CD4-positive, alpha-beta T cell treated with Interleukin-17A for 4 hours (primary cell): ENCODE data around the gene CABLES1.
"Not testable (repeated sequence)": the region's sequence is repeated elsewhere in the genome, so short reads cannot be mapped to it uniquely, and the experiment has no call there.

Experiments
- DNase-seq: peaks from one replicate; pipeline ENCODE4 v3.0.0-alpha.2; 2020; ENCODE audit warnings: mixed read lengths

The CABLES1 gene

DNA sequence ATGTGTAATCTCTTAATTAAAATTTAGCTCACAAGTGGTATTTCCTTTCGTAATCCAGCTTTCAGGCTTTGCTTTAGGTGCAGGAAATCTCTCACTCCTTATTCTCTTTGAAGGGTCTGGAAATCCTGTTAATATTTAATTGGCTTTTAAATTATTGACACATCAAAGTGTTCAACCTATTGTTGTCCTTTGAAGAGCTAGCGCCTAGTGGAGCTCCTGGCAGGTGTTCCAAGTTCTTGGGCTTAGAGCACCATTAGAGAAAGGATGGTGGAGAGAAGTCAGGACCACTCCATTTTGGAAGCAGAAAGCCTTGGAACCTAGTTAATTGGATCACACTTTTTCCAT, 92.4 kb downstream of the CABLES1 start:
- no peak for DNase-seq

GRCh38 chr18:23228102-23229061, 93.1 kb downstream of the CABLES1 start:
- DNase-seq: no peak

DNA sequence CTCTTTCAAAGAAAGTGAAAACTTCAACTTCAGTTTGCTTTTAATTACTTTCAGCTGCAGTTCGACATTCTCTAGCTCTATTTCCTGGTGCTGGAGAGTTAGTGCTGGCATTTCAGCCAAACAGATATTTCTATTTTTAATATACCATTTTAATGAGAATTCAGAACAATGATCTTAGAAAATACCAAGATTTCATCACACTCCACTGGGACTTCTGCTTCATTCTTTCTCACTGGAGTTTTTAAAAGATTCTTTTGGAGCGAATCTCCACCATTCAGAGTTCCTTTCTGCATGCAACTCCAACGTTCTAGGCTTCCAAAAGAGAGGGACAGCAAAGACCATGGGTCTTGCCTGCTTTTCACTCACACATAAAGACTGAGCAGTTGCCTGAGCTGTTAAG, 94.2 kb downstream of the CABLES1 start:
- DNase-seq: no peak

DNA sequence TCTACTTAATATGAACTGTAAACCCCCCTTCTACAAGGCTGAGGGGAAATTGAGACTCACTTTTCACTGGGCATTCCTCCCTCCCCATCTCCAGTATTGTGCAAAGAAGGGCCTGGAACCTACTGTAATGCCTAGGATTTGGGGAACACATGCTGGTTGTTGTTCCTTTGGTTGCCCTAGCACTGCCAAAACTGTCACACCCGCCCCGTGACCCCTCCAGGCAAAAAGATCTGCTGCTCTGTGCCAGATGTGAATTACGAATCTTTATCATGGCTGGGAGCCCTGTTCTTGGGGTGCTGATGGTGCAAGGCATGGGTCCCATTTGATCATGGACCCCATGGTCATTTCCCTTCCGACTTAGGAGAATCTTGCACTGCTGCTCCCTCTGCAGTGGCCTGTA, 95.4 kb downstream of the CABLES1 start:
- DNase-seq: no peak

GRCh38 chr18:23231340-23232021, 96.2 kb downstream of the CABLES1 start:
- peak; percentile 60 for DNase-seq

GRCh38 chr18:23232331-23232730, 97.0 kb downstream of the CABLES1 start:
- no peak for DNase-seq

DNA sequence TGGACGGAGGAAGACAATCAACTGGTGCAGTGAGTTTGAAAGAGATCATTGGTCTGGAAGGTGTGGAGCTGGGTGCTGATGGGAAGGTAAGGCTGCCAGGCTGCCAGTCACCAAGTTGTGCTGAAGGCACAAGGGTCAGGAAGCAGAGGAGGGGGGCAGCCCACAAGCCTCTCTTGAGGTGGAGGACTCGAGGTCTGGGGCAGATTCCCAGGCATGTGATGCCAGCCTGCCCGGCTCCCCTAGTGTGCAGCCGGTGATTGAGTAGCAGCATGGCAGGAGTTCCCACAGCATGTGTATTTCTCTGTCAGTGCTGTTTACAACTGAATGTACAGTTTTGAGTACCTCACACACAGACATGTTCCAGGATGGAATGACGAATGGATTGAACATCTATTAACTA, 99.3 kb downstream of the CABLES1 start:
- DNase-seq: no peak

DNA sequence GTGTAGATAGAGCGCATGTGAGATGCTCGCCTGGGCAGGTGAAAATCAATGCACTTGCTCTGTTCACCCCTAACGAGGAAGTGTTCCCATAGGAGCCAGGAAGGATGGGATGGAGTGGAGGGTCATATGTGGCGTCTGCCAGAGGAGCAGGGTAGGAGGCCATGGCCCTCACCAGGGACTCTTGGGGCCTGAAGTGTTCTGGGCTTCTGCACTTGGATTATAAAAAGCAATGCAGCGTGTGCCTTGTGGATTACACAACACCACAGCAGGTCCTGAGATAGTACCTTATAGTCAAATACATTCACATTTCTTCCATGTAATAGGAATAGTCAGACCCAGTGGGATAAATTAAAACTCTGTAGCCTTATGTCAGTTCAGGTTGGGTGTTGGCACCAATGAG, 100.1 kb downstream of the CABLES1 start:
- no peak for DNase-seq

- DNase-seq: no peak
These were observed 100.6 kb downstream of the CABLES1 start for GRCh38 chr18:23235860-23236259.

DNA sequence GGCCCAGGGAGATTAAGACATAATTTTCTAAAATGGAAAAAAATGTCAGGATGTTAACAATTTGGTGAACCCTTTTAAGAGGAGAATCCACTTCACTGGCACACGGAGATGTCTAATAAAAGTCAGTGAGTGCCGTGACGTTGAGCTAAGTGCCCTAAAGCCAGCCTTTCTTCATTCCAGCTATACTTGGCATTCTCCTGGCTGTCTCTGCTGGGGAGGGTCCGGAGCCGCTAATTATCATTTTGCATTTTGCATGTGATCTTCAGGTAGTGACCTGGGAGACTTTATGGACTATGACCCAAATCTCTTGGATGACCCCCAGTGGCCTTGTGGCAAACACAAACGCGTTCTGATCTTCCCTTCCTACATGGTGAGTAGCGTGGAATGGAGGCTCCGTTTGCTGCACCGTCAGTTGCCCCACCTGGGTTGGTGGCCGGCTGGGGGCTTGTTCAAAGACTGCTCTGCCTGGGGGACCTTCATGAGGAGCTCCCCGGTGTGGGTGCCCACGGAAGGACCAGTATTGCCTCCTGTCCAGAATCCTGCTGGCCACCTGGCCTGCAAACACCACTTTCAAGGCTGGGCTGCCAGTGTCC, 101.7 kb downstream of the CABLES1 start:
- no peak for DNase-seq

GRCh38 chr18:23237524-23238151, 102.4 kb downstream of the CABLES1 start:
- DNase-seq: peak; percentile 55

GRCh38 chr18:23238152-23238531, 102.9 kb downstream of the CABLES1 start:
- peak; percentile 13 for DNase-seq

- no peak for DNase-seq
These were observed 103.5 kb downstream of the CABLES1 start for GRCh38 chr18:23238651-23239349.

DNA sequence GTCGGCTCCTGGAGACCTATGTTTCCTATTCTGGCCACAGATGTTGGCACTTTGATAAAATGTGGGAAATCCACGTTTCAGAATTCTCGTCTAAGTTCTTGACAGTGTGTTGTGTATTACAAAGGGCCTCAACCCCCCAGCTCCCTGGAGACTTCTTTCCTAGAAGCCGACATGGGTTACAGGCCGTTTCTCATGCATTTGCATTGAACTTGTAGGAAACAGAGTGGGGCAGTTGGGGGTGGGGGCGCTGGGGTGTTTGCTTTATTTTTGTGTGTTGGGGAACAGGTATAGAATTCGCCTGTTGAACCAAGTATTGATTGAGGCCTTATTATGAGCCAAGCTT, 104.0 kb downstream of the CABLES1 start:
- DNase-seq: no peak

- no peak for DNase-seq
These were observed 104.8 kb downstream of the CABLES1 start for GRCh38 chr18:23239885-23240608.

DNA sequence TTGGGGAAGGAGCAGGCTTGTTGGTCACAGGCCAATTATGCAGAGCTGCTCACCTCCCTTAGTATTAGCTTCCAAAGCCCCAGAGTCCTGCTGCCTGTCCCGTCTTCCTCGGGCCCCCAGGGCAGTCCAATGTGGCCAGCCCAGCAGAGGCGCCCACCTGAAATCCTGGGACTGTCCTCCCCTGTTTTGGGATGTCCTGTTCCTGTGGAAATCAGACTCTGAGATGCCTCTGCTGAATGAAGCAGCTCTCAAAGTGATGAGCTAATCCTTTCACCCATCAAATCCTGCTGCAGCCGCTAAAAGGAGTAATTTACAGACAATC, 105.3 kb downstream of the CABLES1 start:
- DNase-seq: no peak

DNA sequence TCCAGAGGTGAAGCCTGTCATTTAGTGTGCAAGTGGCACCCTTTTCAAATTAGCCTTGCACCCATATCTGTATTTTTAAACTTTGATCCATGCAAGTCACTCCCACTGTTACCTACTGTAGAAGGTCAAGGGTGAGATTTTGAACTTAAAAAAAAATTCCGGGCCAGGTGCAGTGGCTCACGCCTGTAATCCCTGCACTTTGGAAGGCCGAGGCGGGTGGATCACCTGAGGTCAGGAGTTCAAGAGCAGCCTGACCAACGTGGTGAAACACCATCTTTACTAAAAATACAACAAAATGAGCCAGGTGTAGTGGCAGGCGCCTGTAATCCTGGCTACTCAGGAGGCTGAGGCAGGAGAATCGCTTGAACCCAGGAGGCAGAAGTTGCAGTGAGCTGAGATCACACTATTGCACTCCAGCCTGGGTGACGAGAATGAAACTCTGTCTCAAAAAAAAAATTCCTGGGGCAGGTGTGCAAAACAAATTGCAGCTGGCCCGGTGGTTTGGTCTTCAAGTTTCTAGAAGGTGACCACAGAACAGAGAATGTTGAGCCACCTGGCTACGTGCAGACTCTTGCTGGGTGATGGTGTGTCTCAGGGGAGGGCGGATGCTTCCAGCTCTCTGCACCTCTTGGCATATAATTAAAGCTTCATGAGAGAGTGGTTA, 106.7 kb downstream of the CABLES1 start:
- DNase-seq: not testable (repeated sequence)

DNA sequence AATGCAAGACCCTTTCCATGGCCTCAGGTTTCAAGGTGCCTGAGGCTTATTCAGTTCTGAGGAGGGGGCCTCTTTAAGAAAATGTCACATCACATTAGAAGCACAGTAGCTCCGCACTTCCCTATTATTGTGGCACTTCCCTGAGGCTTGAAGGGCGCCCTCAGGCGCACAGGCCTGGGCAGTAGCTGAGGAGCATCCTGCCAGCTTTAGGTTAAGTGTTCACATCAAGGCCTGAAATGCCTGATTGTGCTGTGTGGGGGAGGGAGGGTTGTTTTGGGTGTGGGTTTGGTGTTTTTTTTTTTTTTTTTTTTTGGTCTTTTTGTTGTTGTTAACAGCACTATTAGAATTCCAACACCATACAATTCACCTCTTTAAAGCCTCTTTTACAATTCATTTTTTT, 107.9 kb downstream of the CABLES1 start:
- no peak for DNase-seq

- no peak for DNase-seq
These were observed 108.5 kb downstream of the CABLES1 start for GRCh38 chr18:23243816-23244215.

DNA sequence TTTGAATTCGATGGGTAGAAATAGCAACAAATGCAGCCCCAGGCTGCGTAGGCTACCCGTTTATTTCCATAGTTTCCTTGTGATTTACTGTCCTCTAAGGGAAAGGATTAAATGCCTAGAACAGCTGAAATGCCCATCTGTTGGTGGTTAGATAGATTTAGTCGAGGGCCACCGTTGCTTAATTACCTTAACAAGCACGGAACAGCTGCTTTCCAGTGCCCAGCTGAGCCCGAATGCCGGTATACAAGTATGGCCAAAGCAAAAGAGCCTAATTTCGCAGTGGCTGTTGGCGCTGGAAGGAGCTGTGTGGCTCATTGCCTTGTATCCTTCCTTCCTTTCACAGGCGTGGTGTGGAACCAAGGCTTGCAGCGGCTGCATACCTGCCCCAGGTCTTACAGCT, 109.1 kb downstream of the CABLES1 start:
- DNase-seq: no peak

DNA sequence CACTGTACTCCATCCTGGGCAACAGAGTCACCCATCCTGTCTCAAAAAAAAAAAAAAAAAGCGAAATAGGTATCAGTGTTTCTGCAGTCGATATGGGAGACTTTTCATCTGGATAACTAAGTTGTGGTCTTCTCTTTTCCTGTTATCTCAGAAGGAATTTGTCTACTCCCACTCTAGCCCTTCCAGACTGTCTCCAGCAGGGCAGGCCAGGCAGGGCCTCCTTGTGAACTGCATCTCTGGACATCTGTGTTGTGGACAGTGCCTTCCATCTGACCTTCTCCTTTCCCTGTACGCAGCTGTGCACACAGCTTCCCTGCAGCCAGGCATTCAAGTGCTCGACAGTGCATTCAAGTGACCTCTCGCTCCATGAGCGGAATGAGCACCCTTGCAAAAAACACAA, 110.2 kb downstream of the CABLES1 start:
- DNase-seq: no peak

DNA sequence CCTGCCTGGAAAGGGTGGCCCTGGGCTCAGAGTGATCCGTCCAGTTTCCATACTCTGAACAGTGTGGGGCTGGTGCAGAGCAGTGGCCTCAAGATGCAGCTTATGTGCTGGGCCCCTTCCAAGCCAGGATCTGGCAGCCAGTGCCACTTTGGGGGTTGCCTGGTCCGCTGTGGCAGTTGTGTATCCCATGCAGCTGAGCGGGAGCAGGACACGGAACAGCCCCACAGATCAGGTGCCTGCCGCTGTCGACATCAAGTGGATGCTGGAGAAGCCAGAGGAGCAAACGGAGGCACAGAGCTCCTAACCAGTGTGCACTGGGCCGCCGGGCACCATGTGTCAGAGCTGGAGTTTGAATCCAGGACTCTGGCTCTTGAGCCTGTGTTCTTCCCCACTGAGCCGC, 112.0 kb downstream of the CABLES1 start:
- DNase-seq: no peak
